ENCODE measurements around the gene MYCN. TPM values are rescaled to one million over a fixed set of nuclear protein-coding genes. Genes with fewer than 3 reads are reported as not detected.

The MYCN gene
- total and polyA plus RNA-seq, 2 of the 13 experiments (the other 11 are each of a cell fraction or from before 2014, with no cell fraction given), result not detected

DNA sequence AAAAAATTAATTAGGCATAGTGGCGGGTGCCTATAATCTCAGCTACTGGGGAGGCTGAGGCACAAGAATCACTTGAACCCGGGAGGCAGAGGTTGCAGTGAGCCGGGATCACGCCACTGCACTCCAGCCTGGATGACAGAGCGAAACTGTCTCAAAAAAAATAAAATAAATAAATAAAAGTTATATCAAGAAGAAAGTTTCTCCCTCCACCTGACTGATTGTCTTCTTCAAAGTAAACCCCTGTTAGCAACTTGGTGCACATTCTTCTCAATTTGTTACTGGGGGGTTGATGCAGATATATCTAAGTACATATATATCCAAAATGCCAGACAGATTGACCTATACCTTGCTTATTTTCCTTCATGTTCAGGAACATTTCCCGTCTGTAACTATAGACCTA, 5.2 kb upstream of the MYCN start:
- Histone ChIP-seq H3K4me3 (replicated peaks in 1 of 3; ENCODE audit: insufficient read depth in 1 of 3, low read depth in 2 of 3, low read length in 3 of 3) (no peak overlapping the region), H2AFZ (ENCODE audit: low read length) (no peak overlapping the region), H3K27ac (ENCODE audit: extremely low read length, insufficient read depth, low read length) (no peak overlapping the region), H3K9me3 (ENCODE audit: low read length) (no peaks in the 10 kb centered on the region), H3K36me3 (replicated peaks in 1 of 2; ENCODE audit: control insufficient read depth in 1 of 2, insufficient read depth in 2 of 2, low read length in 2 of 2) (no peaks in the 10 kb centered on the region), H3K4me2 (ENCODE audit: low read depth, low read length) (no peak overlapping the region), H3K27me3 (ENCODE audit: control insufficient read depth in 1 of 2, insufficient read depth in 2 of 2, low read length in 2 of 2) (peaks cover 2 to 17% of the 10 kb centered on the region in 2 experiments; a peak in 4 of 5 replicates), H3K79me2 (ENCODE audit: insufficient read depth, low read length) (no peaks in the 10 kb centered on the region), H3K9ac (ENCODE audit: insufficient read depth, low read depth, low read length) (no peak overlapping the region), H4K20me1 (ENCODE audit: insufficient read depth, low read length) (no peaks in the 10 kb centered on the region), H3K4me1 (ENCODE audit: insufficient read depth, low read length) (peaks cover 5% of the 10 kb centered on the region; the same call in 1 of the 2 replicates)
- ChIA-PET CTCF (ENCODE audit: low intra/inter-chr PET ratio, low total read pairs) (no interaction called here), POLR2A (no interaction called here)
- intact Hi-C loops (cut with micrococcal nuclease; ENCODE audit: unreplicated experiment), result no loop called here
- 41% methylated on average over 6 of the region's 6 CpGs for WGBS (ENCODE audit: low lambda C conversion rate)
- FAIRE-seq, result no peak
- in situ Hi-C loops (cut with HindIII; ENCODE audit: extremely low pct_ligation_motif_present, low pct_unique_long_range_greater_than_20kb), result no loop called here
- BruUV-seq (replicated peaks), result no TSS peak
- no peak for TF ChIP-seq AGO2 (optimal IDR thresholded peaks at IDR 0.05; ENCODE audit: low read depth, low read length)
- TF ChIP-seq MNT (IDR thresholded peaks at IDR 0.05), result no peak
- no peak for TF ChIP-seq ERF (CRISPR knock-in tag; IDR thresholded peaks at IDR 0.05)
- no peak for TF ChIP-seq SNAI1 (CRISPR knock-in tag; IDR thresholded peaks at IDR 0.05; ENCODE audit: borderline replicate concordance)
- no peak for TF ChIP-seq XRCC5 (optimal IDR thresholded peaks at IDR 0.05; ENCODE audit: low read length)
- TF ChIP-seq TIGD3 (CRISPR knock-in tag; IDR thresholded peaks at IDR 0.05; ENCODE audit: borderline replicate concordance), result no peak
- no peak for TF ChIP-seq ZNF30 (CRISPR knock-in tag; IDR thresholded peaks at IDR 0.05)
- no peak for TF ChIP-seq ZNF780A (CRISPR knock-in tag; IDR thresholded peaks at IDR 0.05)
- no peak for TF ChIP-seq NPAS2 (CRISPR knock-in tag; IDR thresholded peaks at IDR 0.05; ENCODE audit: borderline replicate concordance)
- no peak for TF ChIP-seq HNRNPL (IDR thresholded peaks at IDR 0.05; ENCODE audit: low read depth, low read length)
- no peak for TF ChIP-seq KDM6A (CRISPR knock-in tag; IDR thresholded peaks at IDR 0.05; ENCODE audit: low read depth)
- no peak for TF ChIP-seq PCBP2 (optimal IDR thresholded peaks at IDR 0.05; ENCODE audit: low read depth, low read length, poor library complexity, severe bottlenecking)
- TF ChIP-seq DPF2 (CRISPR knock-in tag; IDR thresholded peaks at IDR 0.05; ENCODE audit: borderline replicate concordance, low read depth), result no peak
- no peak for TF ChIP-seq ELF4 (CRISPR knock-in tag; IDR thresholded peaks at IDR 0.05; ENCODE audit: borderline replicate concordance)
- no peak for TF ChIP-seq GTF3A (CRISPR knock-in tag; conservative IDR thresholded peaks at IDR 0.05)
- no peak for DNase-seq (ENCODE audit: low spot score)
- no peak for ATAC-seq

All from HepG2 (cell line).